ENCODE measurements around the gene TK2.

DNA sequence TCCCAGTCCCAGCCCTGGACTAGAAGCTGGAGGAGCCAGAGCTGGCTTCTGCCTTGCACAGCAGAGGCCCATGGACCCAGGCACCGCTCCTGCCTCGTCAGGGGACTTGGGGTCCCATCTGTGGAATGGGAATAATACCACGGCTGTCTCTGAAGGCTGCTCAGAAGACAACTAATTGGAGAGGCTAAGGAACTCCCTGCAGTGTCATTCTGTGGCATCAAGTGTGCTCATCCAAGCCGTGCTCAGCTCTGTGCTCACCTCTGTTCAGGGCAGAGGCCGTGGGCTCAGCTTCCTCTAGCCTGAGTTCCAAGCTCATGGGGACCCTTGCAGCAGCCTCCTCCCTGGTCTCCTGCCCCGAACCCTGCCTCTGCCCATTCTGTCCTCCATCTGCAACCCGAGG lies 91.1 kb downstream of the TK2 start:
- TF ChIP-seq, protein P1, sequence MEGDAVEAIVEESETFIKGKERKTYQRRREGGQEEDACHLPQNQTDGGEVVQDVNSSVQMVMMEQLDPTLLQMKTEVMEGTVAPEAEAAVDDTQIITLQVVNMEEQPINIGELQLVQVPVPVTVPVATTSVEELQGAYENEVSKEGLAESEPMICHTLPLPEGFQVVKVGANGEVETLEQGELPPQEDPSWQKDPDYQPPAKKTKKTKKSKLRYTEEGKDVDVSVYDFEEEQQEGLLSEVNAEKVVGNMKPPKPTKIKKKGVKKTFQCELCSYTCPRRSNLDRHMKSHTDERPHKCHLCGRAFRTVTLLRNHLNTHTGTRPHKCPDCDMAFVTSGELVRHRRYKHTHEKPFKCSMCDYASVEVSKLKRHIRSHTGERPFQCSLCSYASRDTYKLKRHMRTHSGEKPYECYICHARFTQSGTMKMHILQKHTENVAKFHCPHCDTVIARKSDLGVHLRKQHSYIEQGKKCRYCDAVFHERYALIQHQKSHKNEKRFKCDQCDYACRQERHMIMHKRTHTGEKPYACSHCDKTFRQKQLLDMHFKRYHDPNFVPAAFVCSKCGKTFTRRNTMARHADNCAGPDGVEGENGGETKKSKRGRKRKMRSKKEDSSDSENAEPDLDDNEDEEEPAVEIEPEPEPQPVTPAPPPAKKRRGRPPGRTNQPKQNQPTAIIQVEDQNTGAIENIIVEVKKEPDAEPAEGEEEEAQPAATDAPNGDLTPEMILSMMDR (IDR thresholded peaks at IDR 0.05): no peak
- no peak for TF ChIP-seq POLR2A (IDR thresholded peaks at IDR 0.05)
